Mammary epithelial cell (primary cell): Measurements from ENCODE around the gene RPUSD2.

Experiments used
- EZH2 ChIP-seq: IDR thresholded peaks from 2 replicates; pipeline ENCODE4 v1.6.1; 2012; ENCODE audit warnings: low read length, inconsistent platforms, borderline replicate concordance
- TF ChIP-seq, protein P1 (sequence below), 2 donors: IDR thresholded peaks in 1 of 2; conservative IDR thresholded peaks in 1 of 2; 2 replicates each; pipeline ENCODE4 v1.5.1; 2011 to 2012; ENCODE audit warnings: inconsistent platforms in 2 of 2, low read length in 2 of 2, mild to moderate bottlenecking in 2 of 2, control low read depth in 1 of 2, low read depth in 1 of 2; ENCODE audit not compliant: insufficient read depth in 1 of 2; ENCODE audit errors: extremely low read depth in 1 of 2

DNA sequence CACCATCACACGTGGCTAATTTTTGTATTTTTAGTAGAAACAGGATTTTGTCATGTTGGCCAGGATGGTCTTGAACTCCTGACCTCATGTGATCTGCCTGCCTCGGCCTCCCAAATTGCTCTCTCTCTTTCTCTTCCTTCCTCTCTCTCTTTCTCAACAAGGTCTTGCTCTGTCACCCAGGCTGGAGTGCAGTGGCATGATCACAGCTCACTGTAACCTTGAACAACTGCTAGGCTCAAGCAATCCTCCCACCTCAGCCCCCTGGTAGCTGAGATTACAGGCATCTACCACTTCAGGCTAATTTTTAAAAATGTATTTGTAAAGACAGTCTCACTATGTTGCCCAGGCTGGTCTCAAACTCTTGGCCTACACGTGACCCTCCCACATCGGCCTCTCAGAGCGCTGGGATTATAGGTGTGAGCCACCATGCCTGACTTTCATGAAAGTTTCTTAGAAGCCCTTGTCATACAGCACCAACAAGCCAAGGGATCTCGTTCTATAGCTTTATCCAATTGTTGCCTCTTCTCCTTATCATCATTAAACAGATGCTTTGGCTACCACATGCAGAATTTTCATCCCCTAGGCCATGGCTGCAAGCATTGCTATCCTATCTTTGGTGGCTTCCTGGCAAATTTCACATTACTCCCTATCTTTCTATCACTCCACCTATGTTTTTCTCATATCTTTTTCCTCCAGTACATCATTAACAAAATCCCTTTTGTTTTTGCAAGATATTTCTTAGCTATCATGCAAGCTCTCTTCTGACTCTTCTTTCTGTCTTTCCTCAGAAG is 10.0 kb upstream of the RPUSD2 start:
- TF ChIP-seq, protein P1, sequence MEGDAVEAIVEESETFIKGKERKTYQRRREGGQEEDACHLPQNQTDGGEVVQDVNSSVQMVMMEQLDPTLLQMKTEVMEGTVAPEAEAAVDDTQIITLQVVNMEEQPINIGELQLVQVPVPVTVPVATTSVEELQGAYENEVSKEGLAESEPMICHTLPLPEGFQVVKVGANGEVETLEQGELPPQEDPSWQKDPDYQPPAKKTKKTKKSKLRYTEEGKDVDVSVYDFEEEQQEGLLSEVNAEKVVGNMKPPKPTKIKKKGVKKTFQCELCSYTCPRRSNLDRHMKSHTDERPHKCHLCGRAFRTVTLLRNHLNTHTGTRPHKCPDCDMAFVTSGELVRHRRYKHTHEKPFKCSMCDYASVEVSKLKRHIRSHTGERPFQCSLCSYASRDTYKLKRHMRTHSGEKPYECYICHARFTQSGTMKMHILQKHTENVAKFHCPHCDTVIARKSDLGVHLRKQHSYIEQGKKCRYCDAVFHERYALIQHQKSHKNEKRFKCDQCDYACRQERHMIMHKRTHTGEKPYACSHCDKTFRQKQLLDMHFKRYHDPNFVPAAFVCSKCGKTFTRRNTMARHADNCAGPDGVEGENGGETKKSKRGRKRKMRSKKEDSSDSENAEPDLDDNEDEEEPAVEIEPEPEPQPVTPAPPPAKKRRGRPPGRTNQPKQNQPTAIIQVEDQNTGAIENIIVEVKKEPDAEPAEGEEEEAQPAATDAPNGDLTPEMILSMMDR (conservative IDR thresholded peaks at IDR 0.05 in 1 of 2, IDR thresholded peaks at IDR 0.05 in 1 of 2; ENCODE audit: extremely low read depth in 1 of 2, insufficient read depth in 1 of 2, low read depth in 1 of 2, low read length in 2 of 2), result no peak
- no peak for TF ChIP-seq EZH2
